GM12878 (cell line): ENCODE results near the gene REPS2. TPM values are rescaled to one million over a fixed set of nuclear protein-coding genes. Genes with fewer than 3 reads are reported as not detected.

ENCODE experiments used
- ATAC-seq: fragments of 200-7000 bp; cut with Tn5 transposase; 3 replicates; pipeline ENCODE4 v1.9.1; 2020; ENCODE audit warnings: mild to moderate bottlenecking, moderate library complexity
- BruUV-seq: library from RNA; stranded (reverse); fragments of 400-500 nt; replicated peaks from 2 replicates; lab custom pipeline; 2021; lab: Mats Ljungman, UMichigan
- CTCF ChIA-PET: fragments of 300-600 bp; sonication (Branson Sonifier 250); formaldehyde crosslinking; extraction: SDS; loops from one replicate; lab custom pipeline; 2021; ENCODE audit warnings: inconsistent platforms; lab: Yijun Ruan, JAX
- POLR2A ChIA-PET: fragments of 350-600 bp; formaldehyde crosslinking; extraction: SDS; loops from one replicate; lab custom pipeline; 2021; ENCODE audit warnings: inconsistent platforms; lab: Charles Lee
- RAD21 ChIA-PET: fragments of 300-600 bp; sonication (Branson Sonifier 250); formaldehyde crosslinking; loops from one replicate; lab custom pipeline; 2023; ENCODE audit warnings: antibody characterized with exemption; ENCODE audit not compliant: unreplicated experiment; lab: Charles Lee
- SMC1A ChIA-PET: fragments of 300-600 bp; sonication (Branson Sonifier 250); formaldehyde crosslinking; loops from one replicate; lab custom pipeline; 2023; ENCODE audit not compliant: unreplicated experiment, uncharacterized antibody; lab: Charles Lee
- DNase-seq: peaks from one replicate; pipeline ENCODE4 v3.0.0-alpha.2; 2011; ENCODE audit warnings: low read depth, low spot score
- FAIRE-seq: peaks from 3 replicates; lab custom pipeline; 2011; peaks lifted over from hg19 to GRCh38; lab: Jason Lieb, UNC
- H2AFZ ChIP-seq: 2 replicates; pipeline ENCODE4 v1.6.0; 2011; ENCODE audit warnings: low read depth, low read length, control low read depth; ENCODE audit not compliant: control insufficient read depth
- H3K27ac ChIP-seq: 2 replicates; pipeline ENCODE4 v1.5.1; 2011; ENCODE audit warnings: control low read depth; ENCODE audit not compliant: control insufficient read depth, insufficient read depth
- H3K27me3 ChIP-seq, 2 experiments: replicated peaks in 1 of 2; 2 replicates each; pipeline versions ENCODE4 v1.6.0 to v1.6.1; 2011; ENCODE audit warnings: low read length in 1 of 2; ENCODE audit not compliant: control insufficient read depth in 2 of 2, insufficient read depth in 2 of 2
- H3K36me3 ChIP-seq, 2 experiments: 2 replicates each; pipeline ENCODE4 v1.5.1; 2011; ENCODE audit warnings: low read length in 1 of 2; ENCODE audit not compliant: control insufficient read depth in 2 of 2, insufficient read depth in 2 of 2
- H3K4me1 ChIP-seq: 2 replicates; pipeline ENCODE4 v1.6.1; 2011; ENCODE audit warnings: mild to moderate bottlenecking, low read length, moderate library complexity, mixed read lengths; ENCODE audit not compliant: control insufficient read depth, insufficient read depth
- H3K4me2 ChIP-seq: 2 replicates; pipeline ENCODE4 v1.6.0; 2011; ENCODE audit warnings: control low read depth; ENCODE audit not compliant: control insufficient read depth, insufficient read depth
- H3K4me3 ChIP-seq: fragments of 200-600 bp; sonication (generic); 2 replicates; pipeline ENCODE4 v1.5.1; 2016
- H3K79me2 ChIP-seq: 2 replicates; pipeline ENCODE4 v1.6.0; 2011; ENCODE audit warnings: low read length; ENCODE audit not compliant: control insufficient read depth, insufficient read depth
- H3K9ac ChIP-seq: 2 replicates; pipeline ENCODE4 v1.8.0; 2011; ENCODE audit warnings: low read length, control low read depth, mixed read lengths; ENCODE audit not compliant: control insufficient read depth, insufficient read depth
- H3K9me3 ChIP-seq: replicated peaks from 3 replicates; pipeline ENCODE4 v1.5.1; 2011; ENCODE audit warnings: mild to moderate bottlenecking, low read length; ENCODE audit not compliant: control insufficient read depth, insufficient read depth
- H4K20me1 ChIP-seq: 2 replicates; pipeline ENCODE4 v1.6.0; 2011; ENCODE audit not compliant: control insufficient read depth, insufficient read depth
- BCL3 ChIP-seq: IDR thresholded peaks from 2 replicates; pipeline ENCODE4 v1.6.1; 2011; ENCODE audit warnings: borderline replicate concordance, low read depth, mild to moderate bottlenecking, moderate library complexity, low read length; ENCODE audit not compliant: insufficient read depth, poor library complexity, severe bottlenecking
- SIX5 ChIP-seq: IDR thresholded peaks from 2 replicates; pipeline ENCODE4 v1.6.1; 2011; ENCODE audit warnings: mild to moderate bottlenecking, low read depth, low read length, moderate library complexity; ENCODE audit not compliant: severe bottlenecking
- ZBED1 ChIP-seq: IDR thresholded peaks from 2 replicates; pipeline ENCODE4 v1.6.1; 2016; ENCODE audit warnings: borderline replicate concordance
- WGBS: methylation state at CpG from one replicate; pipeline ENCODE4 v1.1.6; 2016; ENCODE audit warnings: low lambda C conversion rate; ENCODE audit not compliant: insufficient replicate concordance, insufficient coverage; ENCODE audit errors: missing lambda C conversion rate; 5-methylcytosine and 5-hydroxymethylcytosine counted together
- in situ Hi-C: fragments of 300-500 bp; cut with MboI; formaldehyde crosslinking; loops from 9 replicates; pipeline ENCODE4 v1.14.3; 2018; ENCODE audit warnings: mixed read lengths
- intact Hi-C: fragments of 100-400 bp; cut with micrococcal nuclease; formaldehyde crosslinking; loops from one replicate; pipeline ENCODE4 v1.14.2; 2022; ENCODE audit not compliant: unreplicated experiment
- polyA plus RNA-seq, 11 experiments: library from polyadenylated mRNA; depleted of rRNA in 4 of 11; unstranded in 6 of 11; stranded (reverse) in 5 of 11; fragments of >200 nt; fragmentation: Nextera tagmentation in 4 of 11; fragmentation: Illumina TruSeq in 1 of 11; extraction: Ambion mirVana in 4 of 11; extraction: Trizol in 1 of 11; gene quantifications; 1 replicate in 1 of 11; 2 replicates in 10 of 11; pipeline versions ENCODE4 v1.2.1 to v1.2.3, GENCODE V29; 2011 to 2016; ENCODE audit warnings: inconsistent platforms in 2 of 11, missing spikeins in 2 of 11, low read depth in 1 of 11
- total RNA-seq, 4 experiments: library from RNA; depleted of rRNA in 3 of 4; stranded (reverse); fragments of >200 nt in 3 of 4; fragmentation: Illumina TruSeq in 1 of 4; extraction: Trizol in 1 of 4; gene quantifications; 2 replicates each; pipeline versions ENCODE4 v1.2.1 to v1.2.3, GENCODE V29; 2013 to 2021
- TF ChIP-seq, protein P1 (sequence below): fragments of 450-650 bp; IDR thresholded peaks from 2 replicates; pipeline ENCODE4 v1.6.1; 2017; ENCODE audit warnings: low read depth, mild to moderate bottlenecking, moderate library complexity

The REPS2 gene
- total and polyA plus RNA-seq, 10 of the 15 experiments (the other 5 are each of a cell fraction or from before 2014, with no cell fraction given), result 2.1 to 6.8 (median 3.9) TPM

DNA sequence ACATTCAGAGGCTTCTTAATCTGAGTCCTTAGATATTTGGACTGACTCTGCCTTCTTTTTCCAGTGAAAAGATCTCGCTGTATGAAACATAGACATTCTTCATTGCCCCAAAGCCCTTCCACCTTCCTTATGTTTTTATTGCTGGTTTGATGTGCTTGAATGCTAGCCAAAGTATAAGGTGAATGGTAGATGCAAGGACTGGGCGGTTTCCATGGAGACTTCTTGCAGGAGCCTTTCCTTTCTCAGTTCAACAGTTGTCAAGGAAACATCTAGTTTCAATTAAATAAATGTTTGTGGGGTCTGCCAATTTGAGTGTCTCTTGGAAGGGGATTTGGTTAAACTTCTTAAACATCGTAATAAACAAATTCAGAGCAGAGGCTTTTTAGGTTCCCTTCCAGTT is 46.0 kb downstream of the REPS2 start:
- H3K4me1 ChIP-seq, result no peaks in the 10 kb centered on the region
- SMC1A ChIA-PET, result interaction anchor here (1.0 to 2.6 kb wide), 2 partner anchors 54 to 109 kb away, joined by 3 to 6 read pairs; no protein-coding TSS in a partner anchor
- CTCF ChIA-PET, result interaction anchor here (2.9 kb wide), 1 partner anchor 11 kb away, joined by 13 read pairs; no protein-coding TSS in a partner anchor
- TF ChIP-seq BCL3 (no peak), ZBED1 (no peak), SIX5 (no peak)
- TF ChIP-seq, protein P1, sequence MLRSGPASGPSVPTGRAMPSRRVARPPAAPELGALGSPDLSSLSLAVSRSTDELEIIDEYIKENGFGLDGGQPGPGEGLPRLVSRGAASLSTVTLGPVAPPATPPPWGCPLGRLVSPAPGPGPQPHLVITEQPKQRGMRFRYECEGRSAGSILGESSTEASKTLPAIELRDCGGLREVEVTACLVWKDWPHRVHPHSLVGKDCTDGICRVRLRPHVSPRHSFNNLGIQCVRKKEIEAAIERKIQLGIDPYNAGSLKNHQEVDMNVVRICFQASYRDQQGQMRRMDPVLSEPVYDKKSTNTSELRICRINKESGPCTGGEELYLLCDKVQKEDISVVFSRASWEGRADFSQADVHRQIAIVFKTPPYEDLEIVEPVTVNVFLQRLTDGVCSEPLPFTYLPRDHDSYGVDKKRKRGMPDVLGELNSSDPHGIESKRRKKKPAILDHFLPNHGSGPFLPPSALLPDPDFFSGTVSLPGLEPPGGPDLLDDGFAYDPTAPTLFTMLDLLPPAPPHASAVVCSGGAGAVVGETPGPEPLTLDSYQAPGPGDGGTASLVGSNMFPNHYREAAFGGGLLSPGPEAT, result no peak
- TF ChIP-seq, all 136 proteins: peak for 0
- in situ Hi-C loops (no loop called here), intact Hi-C loops (no loop called here)
- ChIA-PET RAD21 (interaction anchor here (1.7 to 4.3 kb wide), 2 partner anchors 7 to 54 kb away, joined by 4 to 23 read pairs; no protein-coding TSS in a partner anchor), POLR2A (no interaction called here)
- H2AFZ ChIP-seq, result no peak overlapping the region
- peaks cover 0 to 4% of the 10 kb centered on the region in 2 experiments; a peak in 2 of 4 replicates for H3K27me3 ChIP-seq
- no peaks in the 10 kb centered on the region for H4K20me1 ChIP-seq
- no peak overlapping the region for H3K4me3 ChIP-seq
- no peaks in the 10 kb centered on the region; the same call in 2 of the 3 replicates for H3K9me3 ChIP-seq
- H3K27ac ChIP-seq, result no peak overlapping the region
- H3K9ac ChIP-seq, result no peak overlapping the region
- DNase-seq (no peak), ATAC-seq (no peak), FAIRE-seq (no peak)
- WGBS, result 35% methylated on average over 3 of the region's 3 CpGs
- BruUV-seq, result no TSS peak
- H3K36me3 ChIP-seq, result no peaks in the 10 kb centered on the region
- H3K79me2 ChIP-seq, result no peaks in the 10 kb centered on the region
- H3K4me2 ChIP-seq, result no peak overlapping the region
